Activated CD8-positive, alpha-beta T cell treated with anti-CD3 and anti-CD28 coated beads for 36 hours (primary cell): ENCODE data around the gene TNS3. TPM values are rescaled to one million over a fixed set of nuclear protein-coding genes. Genes with fewer than 3 reads are reported as not detected.

ENCODE experiments used
- ATAC-seq: fragments of 200-7000 bp; cut with Tn5 transposase; one replicate; pipeline ENCODE4 v1.10.0; 2021; ENCODE audit warnings: mild to moderate bottlenecking, moderate library complexity
- CTCF ChIA-PET: fragments of 350-600 bp; sonication (Branson Sonifier 250); formaldehyde crosslinking; loops from one replicate; lab custom pipeline; 2021; ENCODE audit warnings: antibody characterized with exemption; lab: Charles Lee
- POLR2A ChIA-PET: fragments of 350-600 bp; sonication (Branson Sonifier 250); formaldehyde crosslinking; loops from one replicate; lab custom pipeline; 2021; ENCODE audit warnings: antibody characterized with exemption; lab: Charles Lee
- DNase-seq: peaks from one replicate; pipeline ENCODE4 v3.0.0-alpha.2; 2020
- H3K27ac Mint-ChIP-seq: one replicate; pipeline ENCODE4 v1.8.0; 2021; ENCODE audit warnings: mild to moderate bottlenecking, mixed read lengths
- H3K27me3 Mint-ChIP-seq: one replicate; pipeline ENCODE4 v1.8.0; 2021; ENCODE audit warnings: mixed read lengths
- H3K36me3 Mint-ChIP-seq: one replicate; pipeline ENCODE4 v1.8.0; 2021; ENCODE audit warnings: low read depth, mixed read lengths
- H3K4me1 Mint-ChIP-seq: one replicate; pipeline ENCODE4 v1.8.0; 2021; ENCODE audit warnings: low read depth, mixed read lengths
- H3K4me3 Mint-ChIP-seq: one replicate; pipeline ENCODE4 v1.8.0; 2021; ENCODE audit warnings: mild to moderate bottlenecking, moderate library complexity, mixed read lengths
- H3K9me3 Mint-ChIP-seq: one replicate; pipeline ENCODE4 v1.8.0; 2021; ENCODE audit warnings: mixed read lengths
- intact Hi-C: fragments of 100-400 bp; cut with micrococcal nuclease; formaldehyde crosslinking; loops from one replicate; pipeline ENCODE4 v1.10.0; 2022
- total RNA-seq, 2 experiments: library from RNA; stranded (reverse); gene quantifications; one replicate each; pipeline ENCODE4 v1.2.3, GENCODE V29; 2021
- TF ChIP-seq, protein P1 (sequence below): fragments of 200-600 bp; IDR thresholded peaks from one replicate; pipeline ENCODE4 v1.8.0; 2022; ENCODE audit warnings: antibody characterized with exemption, mild to moderate bottlenecking

The TNS3 gene
- total RNA-seq, 2 experiments from 2014 or later = 0.04 to 0.16 TPM

GRCh38 chr7:47427051-47427643 is 154.8 kb downstream of the TNS3 start:
- TF ChIP-seq, protein P1, sequence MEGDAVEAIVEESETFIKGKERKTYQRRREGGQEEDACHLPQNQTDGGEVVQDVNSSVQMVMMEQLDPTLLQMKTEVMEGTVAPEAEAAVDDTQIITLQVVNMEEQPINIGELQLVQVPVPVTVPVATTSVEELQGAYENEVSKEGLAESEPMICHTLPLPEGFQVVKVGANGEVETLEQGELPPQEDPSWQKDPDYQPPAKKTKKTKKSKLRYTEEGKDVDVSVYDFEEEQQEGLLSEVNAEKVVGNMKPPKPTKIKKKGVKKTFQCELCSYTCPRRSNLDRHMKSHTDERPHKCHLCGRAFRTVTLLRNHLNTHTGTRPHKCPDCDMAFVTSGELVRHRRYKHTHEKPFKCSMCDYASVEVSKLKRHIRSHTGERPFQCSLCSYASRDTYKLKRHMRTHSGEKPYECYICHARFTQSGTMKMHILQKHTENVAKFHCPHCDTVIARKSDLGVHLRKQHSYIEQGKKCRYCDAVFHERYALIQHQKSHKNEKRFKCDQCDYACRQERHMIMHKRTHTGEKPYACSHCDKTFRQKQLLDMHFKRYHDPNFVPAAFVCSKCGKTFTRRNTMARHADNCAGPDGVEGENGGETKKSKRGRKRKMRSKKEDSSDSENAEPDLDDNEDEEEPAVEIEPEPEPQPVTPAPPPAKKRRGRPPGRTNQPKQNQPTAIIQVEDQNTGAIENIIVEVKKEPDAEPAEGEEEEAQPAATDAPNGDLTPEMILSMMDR = no peak
- ATAC-seq = no peak
- CTCF ChIA-PET = no interaction called here

GRCh38 chr7:47424523-47424922 is 157.4 kb downstream of the TNS3 start:
- Mint-ChIP-seq H3K27me3 (peaks cover 1% of the 10 kb centered on the region), H3K9me3 (peaks cover 9% of the 10 kb centered on the region), H3K4me1 (no peaks in the 10 kb centered on the region), H3K4me3 (no peak overlapping the region), H3K36me3 (no peaks in the 10 kb centered on the region), H3K27ac (no peak overlapping the region)
- POLR2A ChIA-PET = no interaction called here
- CTCF ChIA-PET = interaction anchor here (1.1 kb wide), 1 partner anchor 11 kb away, joined by 3 read pairs; no protein-coding TSS in a partner anchor
- intact Hi-C loops = no loop called here
- DNase-seq = no peak
- TF ChIP-seq, protein P1 = no peak
- no peak for ATAC-seq

More at GRCh38 chr7:47427051-47427643, 154.8 kb downstream of the TNS3 start:
- H3K27ac Mint-ChIP-seq = no peak overlapping the region
- no peaks in the 10 kb centered on the region for H3K4me1 Mint-ChIP-seq
- H3K9me3 Mint-ChIP-seq = no peaks in the 10 kb centered on the region
- no peak overlapping the region for H3K4me3 Mint-ChIP-seq
- no peaks in the 10 kb centered on the region for H3K27me3 Mint-ChIP-seq
- H3K36me3 Mint-ChIP-seq = no peaks in the 10 kb centered on the region
- no peak for DNase-seq
- POLR2A ChIA-PET = no interaction called here
- intact Hi-C loops = no loop called here

GRCh38 chr7:47423196-47423595 is 158.7 kb downstream of the TNS3 start:
- Mint-ChIP-seq H3K36me3 (no peaks in the 10 kb centered on the region), H3K4me3 (no peak overlapping the region), H3K9me3 (peaks cover 11% of the 10 kb centered on the region), H3K4me1 (no peaks in the 10 kb centered on the region), H3K27ac (no peak overlapping the region), H3K27me3 (peaks cover 1% of the 10 kb centered on the region)
- POLR2A ChIA-PET = no interaction called here
- no peak for DNase-seq
- no peak for ATAC-seq
- TF ChIP-seq, protein P1 = no peak
- CTCF ChIA-PET = interaction anchor here (0.7 to 1.1 kb wide), 2 partner anchors 12 to 1414 kb away, joined by 3 read pairs; no protein-coding TSS in a partner anchor
- intact Hi-C loops = no loop called here

- peaks cover 1% of the 10 kb centered on the region for H3K27me3 Mint-ChIP-seq
- CTCF ChIA-PET = interaction anchor here (0.7 kb wide), 1 partner anchor 1414 kb away, joined by 3 read pairs; no protein-coding TSS in a partner anchor
- H3K9me3 Mint-ChIP-seq = peaks cover 11% of the 10 kb centered on the region
- intact Hi-C loops = no loop called here
- H3K4me1 Mint-ChIP-seq = no peaks in the 10 kb centered on the region
- no peak overlapping the region for H3K4me3 Mint-ChIP-seq
- TF ChIP-seq, protein P1 = no peak
- ATAC-seq (no peak), DNase-seq (no peak)
- POLR2A ChIA-PET = no interaction called here
- H3K36me3 Mint-ChIP-seq = no peaks in the 10 kb centered on the region
- no peak overlapping the region for H3K27ac Mint-ChIP-seq
These were observed 159.3 kb downstream of the TNS3 start for GRCh38 chr7:47422611-47423010.

DNA sequence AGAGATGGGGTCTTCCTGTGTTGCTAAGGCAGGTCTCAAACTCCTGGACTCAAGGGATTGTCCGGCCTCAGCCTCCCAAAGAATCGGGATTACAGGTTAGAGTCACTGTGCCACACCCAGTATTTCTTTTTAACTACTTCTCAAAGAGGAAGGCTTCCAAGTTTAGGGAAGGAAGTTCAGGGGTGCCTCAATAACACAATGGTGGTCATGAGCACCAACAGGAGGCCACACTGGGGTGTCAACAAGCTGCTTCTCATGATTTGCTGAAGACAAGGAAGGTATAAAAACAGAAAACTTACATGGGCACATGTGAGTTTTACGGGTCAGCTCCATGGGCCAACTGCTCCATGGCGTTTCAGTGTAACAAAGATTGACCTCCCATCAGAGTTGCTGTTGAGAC is 160.5 kb downstream of the TNS3 start:
- Mint-ChIP-seq H3K4me3 (no peak overlapping the region), H3K27ac (no peak overlapping the region), H3K36me3 (no peaks in the 10 kb centered on the region), H3K27me3 (peaks cover 1% of the 10 kb centered on the region), H3K4me1 (no peaks in the 10 kb centered on the region), H3K9me3 (peaks cover 11% of the 10 kb centered on the region)
- ChIA-PET POLR2A (no interaction called here), CTCF (no interaction called here)
- intact Hi-C loops = no loop called here
- TF ChIP-seq, protein P1 = no peak
- DNase-seq (no peak), ATAC-seq (no peak)
